ENCODE data around the gene JOSD1.
A peak's percentile ranks its signal among the peaks of the same experiment; 100 is the strongest.

JOSD1 gene

DNA sequence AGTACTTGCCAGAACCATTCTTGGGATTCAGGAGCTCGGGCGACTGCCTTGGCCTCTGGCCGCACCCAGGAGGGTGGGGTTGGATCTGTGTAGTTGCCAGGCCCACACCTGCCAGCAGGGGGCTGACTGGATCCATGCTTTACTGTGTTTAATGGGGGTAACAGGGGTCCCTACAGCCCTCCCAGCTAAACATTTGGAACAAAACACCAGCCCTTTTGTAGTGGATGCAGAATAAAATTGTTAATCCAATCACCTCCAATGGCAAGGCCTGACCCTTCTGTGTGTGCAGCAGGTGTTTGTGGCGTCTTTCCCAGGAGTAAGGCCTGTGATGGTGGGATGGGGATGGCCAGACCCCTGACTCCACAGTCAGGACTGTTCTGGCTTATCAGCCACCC is 32.6 kb upstream of the JOSD1 start:
- DNase-seq (ENCODE audit: extremely low read depth, low read depth): no peak
- peak; percentile 66 for TF ChIP-seq CTCF (IDR thresholded peaks at IDR 0.05; ENCODE audit: low read depth, low read length)

DNA sequence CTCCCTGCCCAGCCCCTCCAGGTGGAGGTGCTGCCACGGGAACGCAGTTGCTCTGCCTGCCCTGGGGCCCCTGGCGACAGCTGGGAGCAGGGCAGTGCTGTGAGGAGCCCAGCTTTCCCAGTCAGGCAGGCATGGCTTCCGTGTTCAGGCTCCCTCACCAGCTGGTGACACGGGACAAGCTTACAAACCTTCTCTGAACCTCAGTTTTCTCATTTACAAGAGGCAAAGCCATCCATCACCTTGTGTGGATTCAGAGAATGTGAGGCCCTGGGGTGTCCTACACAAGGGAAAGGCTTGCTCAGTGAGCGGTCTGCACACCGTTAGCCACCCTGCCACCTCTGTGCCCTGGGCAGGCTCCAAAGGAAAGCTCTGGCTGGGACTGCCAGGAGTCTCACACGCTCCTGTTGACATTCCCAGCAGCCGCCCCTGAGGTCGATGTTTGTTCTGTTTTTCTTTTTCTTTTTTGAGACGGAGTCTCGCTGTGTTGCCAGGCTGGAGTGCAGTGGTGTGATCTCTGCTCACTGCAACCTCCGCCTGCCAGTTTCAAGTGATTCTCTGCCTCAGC is 31.6 kb upstream of the JOSD1 start:
- TF ChIP-seq CTCF (IDR thresholded peaks at IDR 0.05; ENCODE audit: low read depth, low read length): no peak
- DNase-seq (ENCODE audit: extremely low read depth, low read depth): no peak

DNA sequence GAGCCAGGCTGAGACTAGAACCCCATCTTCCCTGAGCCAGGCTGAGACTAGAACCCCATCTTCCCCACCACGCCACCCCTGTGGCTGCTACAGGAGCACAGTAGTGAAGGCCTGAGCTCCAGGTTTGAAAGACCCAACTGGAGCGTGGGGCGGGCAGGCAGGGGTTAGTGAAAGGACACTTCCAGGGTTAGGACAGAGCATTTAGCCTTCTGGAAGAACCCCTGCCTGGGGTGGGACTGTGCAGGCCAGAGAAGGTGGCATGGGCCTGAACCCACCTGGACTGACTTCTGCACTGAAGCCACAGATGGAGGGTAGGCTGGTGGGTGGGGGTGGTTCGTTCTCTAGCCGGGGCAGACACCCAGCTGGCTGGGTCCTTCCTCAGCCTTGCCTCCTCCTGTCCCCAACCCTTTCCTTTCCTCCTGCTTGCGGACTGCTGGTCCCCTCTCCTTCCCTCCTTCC is 31.0 kb upstream of the JOSD1 start:
- no peak for DNase-seq (ENCODE audit: extremely low read depth, low read depth)
- TF ChIP-seq CTCF (IDR thresholded peaks at IDR 0.05; ENCODE audit: low read depth, low read length): no peak

DNA sequence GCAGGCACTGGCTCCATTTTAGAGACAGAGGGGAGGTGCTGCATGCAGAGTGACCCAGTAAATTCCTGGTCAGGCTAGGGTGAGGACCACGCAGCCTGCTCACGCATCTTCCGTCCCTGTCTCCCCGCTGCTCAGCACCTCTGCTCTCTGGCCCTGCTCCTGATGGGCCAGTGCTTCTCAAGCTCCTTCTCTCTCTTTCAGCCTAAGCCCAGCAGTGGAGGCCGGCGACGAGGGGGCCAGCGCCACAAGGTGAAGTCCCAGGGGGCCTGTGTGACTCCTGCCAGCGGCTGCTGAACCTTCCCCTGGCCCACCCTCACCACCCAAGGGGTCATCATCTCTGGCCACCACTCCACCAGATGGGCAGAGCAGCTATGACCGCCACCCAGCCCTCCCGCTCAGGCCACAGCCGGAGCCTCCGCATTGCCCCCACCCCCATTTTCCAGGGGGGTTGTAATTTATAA is 29.7 kb upstream of the JOSD1 start:
- TF ChIP-seq CTCF (IDR thresholded peaks at IDR 0.05; ENCODE audit: low read depth, low read length): no peak
- DNase-seq (ENCODE audit: extremely low read depth, low read depth): no peak

- DNase-seq (ENCODE audit: extremely low read depth, low read depth): no peak
Measured at GRCh38 chr22:38729946-38730345, 29.2 kb upstream of the JOSD1 start.

DNA sequence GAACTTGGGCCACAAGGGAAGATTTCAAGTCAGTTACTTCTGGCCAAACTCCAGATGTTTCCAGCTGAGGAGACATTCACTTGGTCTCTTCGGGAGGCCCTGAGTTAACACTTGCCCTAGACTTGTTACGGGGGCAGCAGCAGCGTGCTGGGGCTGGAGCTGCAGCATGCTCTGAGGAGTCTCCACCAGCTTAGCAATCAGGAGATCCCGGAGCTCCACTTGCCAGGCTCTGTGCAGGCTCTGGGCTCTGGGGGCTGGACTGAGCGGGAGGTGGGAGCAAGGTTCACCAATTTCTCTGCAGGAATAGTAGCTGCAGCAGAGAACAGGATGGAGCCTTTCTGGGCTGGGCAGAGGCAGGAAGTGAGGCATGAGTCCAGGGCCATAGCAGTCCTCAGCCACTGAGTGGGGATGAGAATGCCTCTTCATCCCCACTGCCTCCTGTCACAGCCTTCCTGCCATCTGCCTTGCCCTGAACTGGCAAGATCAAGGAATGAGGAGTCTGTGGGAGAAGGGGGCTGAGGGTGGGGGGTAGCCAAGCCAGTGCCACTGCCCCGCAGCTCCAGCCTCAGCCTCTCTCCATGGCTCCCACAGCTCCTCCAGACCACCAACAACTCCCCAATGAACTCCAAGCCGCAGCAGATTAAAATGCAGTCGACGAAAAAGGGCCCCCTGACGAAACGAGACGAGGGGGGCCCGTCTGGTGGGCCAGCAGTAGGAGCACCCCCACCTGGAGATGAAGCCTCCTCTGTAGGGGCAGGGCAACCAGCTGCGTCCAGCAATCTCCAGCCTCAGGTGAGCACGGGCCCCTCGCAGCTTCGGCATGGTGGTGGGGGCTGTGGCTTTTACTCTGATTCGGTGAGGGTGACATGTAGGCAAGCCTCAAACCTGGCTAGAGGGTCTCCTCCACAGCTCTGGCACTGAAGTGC is 28.4 kb upstream of the JOSD1 start:
- no peak for TF ChIP-seq CTCF (IDR thresholded peaks at IDR 0.05; ENCODE audit: low read depth, low read length)
- DNase-seq (ENCODE audit: extremely low read depth, low read depth): no peak

More at GRCh38 chr22:38729946-38730345, 29.2 kb upstream of the JOSD1 start:
- no peak for TF ChIP-seq CTCF (IDR thresholded peaks at IDR 0.05; ENCODE audit: low read depth, low read length)
